ENCODE measurements around the gene NEURL2.

GRCh38 chr20:45917790-45918141 lies 26.8 kb upstream of the NEURL2 start:
- TF ChIP-seq CTCF (IDR thresholded peaks at IDR 0.05) (no peak), EZH2phosphoT487 (IDR thresholded peaks at IDR 0.05) (no peak), EZH2 (IDR thresholded peaks at IDR 0.05) (no peak)
